ENCODE measurements around the gene KCNMA1.

KCNMA1 gene

DNA sequence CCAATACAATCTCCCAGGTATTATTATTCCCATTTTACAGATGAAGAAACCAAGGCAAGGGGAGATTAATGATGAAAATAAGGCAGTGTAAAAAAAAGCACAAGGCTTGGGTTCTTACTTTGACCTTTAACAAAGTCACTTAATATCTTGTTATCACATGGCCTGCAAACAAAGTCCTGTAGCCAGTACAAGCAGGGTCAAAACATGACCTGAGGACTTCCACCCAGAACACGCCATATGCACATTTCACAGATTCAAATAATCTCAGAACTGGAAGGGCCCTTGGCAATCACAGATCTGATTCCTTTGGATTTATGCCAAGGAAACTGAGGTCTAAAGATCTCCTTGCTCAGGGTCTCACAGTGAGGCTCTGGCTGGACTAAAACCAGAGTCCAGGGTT lies 162.1 kb downstream of the KCNMA1 start:
- DNase-seq, result no peak

DNA sequence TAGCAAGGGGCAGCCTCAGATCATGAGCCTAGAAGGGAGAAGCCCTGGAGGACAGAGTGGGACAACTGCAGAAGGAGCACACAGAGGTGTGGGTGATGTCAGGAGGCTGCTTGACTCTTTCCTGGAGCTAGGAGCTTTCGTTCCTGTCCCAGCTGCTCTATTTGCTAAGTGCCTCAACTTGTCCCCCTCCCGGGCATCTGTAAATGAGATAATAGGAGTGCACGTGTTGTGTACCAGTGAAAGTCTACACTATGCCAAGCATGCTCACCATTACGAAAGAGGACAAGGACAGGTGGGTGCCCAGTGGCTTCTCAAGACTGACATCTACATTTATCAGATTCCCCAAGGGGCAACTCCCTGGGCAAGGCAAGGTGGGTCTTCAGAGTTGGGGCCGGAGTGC lies 162.7 kb downstream of the KCNMA1 start:
- DNase-seq, result no peak

DNA sequence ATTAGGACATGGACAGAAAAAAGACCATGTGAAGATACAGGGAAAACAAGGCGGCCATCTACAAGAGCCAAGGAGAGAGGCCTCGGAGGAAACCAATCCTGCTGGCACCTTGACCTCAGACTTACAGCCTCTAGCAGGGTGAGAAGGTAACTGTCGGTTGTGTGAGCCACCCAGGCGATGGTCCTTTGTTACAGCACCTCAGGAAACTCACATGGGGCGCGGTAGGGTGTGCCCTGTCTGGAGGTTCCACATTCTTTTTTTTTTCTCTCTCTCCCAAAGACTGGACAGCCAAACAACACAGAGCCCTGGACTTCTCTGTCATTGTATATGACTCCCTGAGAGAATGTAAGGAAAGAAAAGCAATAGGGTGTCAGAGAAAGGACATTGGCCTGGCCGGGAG lies 163.2 kb downstream of the KCNMA1 start:
- no peak for DNase-seq

DNA sequence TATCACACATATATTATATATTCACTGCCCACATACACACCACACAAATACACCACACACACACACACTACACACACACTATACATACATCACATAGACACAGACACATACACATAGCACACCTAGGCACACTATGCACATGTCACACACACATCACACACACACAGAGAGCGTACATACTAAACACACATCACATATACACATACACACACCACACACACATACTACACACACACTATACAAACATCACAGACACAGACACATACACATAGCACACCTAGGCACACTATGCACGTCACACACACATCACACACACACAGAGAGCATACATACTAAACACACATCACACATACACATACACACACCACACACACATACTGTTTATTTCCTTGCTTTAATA lies 165.5 kb downstream of the KCNMA1 start:
- DNase-seq, result no peak

DNA sequence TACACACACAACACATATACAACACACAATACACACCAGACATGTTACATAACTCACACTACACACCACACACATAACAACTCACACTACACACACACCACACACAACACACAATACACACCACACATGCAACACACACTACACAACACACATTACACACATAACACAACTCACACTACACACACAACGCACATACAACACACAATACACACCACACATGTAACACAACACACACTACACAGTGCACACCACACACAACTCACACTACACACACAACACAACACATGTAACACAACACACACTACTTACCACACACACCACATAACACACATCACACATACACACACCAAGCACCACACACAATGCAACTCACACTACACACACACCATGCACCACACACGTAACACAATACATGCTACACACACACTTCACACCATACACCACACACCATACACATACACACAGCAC lies 166.5 kb downstream of the KCNMA1 start:
- DNase-seq, result no peak

DNA sequence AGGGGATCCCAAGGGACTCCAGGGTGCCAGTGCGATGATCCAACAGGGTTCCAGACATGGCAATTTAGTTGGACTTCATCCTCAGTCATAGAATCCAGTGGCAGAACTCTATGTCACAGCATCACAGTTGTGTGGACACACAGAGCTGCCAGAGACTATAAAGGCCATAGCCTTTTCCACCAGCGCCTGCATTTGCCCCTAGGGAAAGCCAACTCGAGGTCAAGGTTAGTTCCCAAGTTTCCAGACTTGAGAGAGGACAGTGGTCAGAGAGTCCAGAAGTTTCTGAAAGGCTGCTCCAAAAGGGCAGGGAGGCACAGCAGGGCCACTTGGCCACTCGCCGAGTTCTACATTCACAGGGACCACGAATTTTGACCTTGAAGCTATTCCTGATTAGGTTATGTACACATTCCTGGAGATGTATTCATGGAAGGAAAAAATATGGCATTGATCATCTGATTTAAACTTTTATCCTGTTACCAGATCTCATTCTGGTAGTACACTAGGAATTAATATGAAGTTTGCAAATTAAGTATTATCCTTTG lies 170.1 kb downstream of the KCNMA1 start:
- no peak for DNase-seq

DNA sequence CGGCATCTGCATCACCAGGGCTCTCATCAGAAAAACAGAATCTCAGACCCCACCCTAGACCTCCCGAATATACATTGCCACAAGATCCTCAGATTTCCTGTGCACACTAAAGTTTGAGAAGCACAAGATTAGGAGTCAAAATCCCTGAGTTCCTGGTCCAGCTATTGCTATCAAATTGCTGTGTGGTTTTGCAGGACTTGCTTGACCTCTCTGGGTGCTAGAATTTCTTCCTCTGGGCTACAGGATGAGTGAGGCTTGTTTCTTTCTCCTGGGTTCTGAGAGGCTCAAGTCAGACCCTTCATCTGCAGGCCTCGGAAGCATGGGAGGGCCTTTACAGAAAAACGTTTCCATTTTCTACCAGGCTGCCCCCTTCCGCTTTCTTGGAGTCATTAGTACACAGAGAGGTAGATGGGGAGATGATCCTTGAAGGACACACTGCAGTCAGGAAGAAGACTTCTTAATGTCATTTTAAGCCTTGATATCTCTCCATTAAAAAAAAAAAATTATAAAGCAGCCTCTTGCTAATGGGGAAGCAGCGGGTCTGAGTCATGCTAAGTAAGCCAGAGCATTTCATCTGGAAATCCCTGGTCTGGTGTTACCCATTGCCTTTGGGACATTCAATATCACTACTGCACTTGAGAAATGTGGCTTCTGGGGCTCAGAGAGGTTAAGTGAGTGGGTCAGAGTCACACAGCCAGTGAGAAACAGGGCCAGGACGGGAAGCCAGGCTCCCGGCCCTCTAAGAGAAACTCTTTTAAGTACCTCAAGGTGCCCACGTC lies 173.5 kb downstream of the KCNMA1 start:
- DNase-seq, result peak; percentile 22

DNA sequence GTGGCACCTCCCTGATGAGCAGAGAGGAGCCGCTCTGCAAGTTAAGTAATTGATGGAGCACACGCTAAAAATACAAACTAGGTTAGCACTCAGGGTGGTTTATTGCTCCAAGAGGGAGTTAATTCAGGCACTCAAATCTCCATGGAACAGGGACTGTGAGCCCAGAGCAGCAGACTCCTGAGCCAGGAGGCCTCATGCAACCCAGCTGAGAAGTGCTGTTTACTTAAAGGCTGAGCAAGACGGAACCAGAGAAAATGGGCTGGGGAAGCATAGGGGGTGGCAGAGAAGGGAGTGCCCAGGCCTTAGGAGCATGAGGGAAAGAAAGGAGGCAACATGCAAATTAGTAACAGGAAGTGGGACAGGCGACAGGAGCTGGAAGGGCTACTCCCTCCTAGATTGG lies 174.1 kb downstream of the KCNMA1 start:
- DNase-seq, result no peak

DNA sequence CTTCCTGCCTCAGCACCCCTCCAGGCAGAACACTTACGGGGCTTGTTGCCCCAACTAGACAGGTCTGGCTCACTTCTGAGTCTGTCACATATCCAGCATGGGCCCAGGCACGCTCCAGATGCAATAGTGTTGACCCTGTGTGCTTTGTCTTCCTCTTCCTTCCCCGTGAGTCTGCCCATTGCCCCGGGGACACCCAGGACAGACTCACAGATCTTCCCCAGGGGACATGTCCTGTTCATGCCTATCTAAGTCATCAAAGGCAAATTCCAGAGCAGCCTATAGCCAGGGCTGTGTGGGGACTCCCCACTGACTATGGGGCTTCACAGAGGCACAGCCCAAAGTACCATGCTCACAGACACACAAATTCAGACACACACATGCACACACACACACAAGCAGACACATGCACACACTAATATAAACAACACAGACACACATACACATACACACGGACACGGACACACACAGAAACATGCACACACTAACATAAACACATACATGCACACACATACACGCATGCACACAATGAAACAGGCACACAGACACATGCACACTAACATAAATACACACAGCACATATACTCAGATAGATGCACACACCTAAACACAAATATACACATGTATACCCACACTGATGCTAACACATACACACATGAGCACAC lies 175.8 kb downstream of the KCNMA1 start:
- no peak for DNase-seq

DNA sequence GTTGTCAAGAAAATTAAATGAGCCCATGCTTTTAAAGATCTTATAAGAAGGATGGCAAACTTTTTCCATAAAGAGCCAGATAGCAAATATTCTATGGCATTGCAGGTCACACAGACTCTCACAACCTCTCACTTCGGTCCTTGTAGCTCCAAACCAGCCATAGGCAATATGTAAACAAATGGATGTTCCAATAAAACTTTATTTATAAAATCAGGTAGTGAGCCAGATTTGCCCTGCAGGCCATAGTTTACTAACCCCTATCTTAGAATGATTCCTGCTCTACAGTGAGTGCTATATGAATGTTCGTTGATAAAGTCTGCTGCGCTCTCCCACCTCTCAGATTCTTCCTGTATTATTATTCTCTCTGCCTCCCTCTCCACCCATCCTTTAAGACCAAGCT lies 177.7 kb downstream of the KCNMA1 start:
- no peak for DNase-seq

DNA sequence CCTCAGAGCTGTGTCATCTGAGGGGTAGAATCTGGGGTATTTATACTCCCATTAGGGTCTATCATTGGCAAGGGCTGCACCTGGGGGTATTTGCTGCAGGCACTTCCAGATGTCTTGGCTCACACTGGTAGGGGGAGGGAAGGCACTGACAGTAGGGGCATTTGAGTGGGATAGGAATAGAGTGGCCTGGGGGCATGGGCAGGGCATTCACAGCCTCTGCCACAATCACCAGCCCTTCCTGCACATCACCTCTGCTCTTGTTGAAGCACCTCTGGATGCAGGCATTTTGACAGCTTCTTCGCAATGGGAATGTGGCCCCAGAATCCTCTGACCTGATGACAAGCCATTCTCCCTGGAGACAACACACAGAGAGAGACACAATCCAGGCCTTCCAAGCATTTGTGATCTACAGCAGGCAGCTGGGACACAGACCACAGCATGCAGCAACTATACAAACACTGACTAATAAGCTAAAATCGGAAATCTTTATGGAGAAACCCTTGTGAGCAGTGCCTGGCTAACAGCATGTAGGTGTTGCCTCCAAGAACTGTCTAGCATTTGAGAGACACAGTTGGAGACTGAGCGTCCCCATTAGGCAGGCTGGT lies 178.5 kb downstream of the KCNMA1 start:
- peak; percentile 20 for DNase-seq

DNA sequence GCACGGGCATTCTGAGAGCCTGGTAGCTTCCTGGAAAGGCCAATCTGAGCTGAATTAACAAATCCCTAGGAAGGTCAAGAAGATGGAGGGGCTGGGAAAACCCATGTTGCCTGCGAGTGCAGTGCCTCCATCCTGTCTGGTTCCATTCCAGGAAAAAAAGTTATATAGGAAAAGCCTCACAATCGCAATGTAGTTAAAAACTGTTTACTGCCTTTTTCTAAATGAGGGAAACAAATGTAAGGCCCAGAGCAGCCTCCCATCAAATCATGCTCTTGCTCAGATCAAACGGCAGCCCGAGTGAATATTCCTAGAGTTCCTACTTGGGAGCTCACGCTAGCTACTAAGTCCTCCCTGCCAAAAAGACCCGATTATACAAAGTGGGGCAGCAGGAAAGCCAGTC lies 179.9 kb downstream of the KCNMA1 start:
- DNase-seq, result no peak

DNA sequence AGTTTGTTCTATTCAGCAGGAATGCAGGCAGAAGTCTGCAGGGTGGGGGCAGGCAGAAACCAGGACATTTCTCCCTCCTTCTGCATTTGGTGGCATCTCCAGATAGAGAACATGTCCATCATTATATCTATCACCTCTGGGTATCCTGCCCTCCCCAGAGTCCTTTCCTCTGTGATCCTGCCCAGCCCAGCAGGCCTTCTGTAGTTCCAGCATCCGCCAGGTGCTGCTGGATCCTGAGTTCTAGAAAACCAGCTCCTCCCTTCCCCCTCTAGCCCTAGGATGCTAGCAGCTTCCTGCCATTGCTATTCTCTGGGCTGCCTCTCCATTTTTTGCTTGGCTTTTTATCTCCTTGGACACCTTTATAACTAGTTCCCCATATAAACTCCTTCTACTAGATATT lies 180.3 kb downstream of the KCNMA1 start:
- no peak for DNase-seq

DNA sequence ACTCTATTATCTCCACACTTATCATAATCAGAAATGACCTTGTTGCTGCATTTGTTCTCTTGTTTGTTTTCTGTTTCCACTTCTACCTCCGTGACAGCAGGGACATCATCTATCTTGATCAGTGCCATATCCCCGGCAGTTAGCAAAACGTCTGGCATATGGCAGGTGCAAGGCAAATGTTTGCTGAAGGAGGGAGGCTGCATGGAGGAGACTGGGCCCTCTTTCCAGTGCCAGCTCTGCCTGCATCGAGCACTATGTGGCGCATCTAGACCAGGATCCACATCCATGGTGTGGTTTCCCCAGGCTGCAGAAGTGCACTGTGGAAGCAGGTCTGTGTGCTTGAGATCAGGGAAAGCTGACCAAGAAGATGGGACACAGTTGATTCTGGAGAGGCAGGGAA lies 181.2 kb downstream of the KCNMA1 start:
- DNase-seq, result no peak

DNA sequence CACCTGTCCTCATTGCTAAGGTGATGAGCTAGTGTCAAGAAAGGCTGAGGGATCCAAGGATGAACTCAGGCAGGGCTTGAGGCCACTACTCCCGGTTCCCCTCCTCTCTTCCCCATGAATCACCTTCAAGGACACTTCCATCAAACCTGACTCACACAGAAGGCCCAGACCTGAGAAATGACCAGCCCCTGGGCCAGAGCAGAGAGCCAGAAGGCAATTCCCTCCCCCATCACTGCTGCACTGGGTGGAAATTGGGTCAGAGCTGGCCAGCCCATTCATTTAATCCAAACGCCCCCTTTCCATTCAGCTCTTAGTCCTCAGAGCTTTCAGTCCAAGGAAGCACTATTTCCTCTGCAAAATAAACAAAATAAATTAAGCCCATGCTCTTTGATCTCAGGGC lies 182.0 kb downstream of the KCNMA1 start:
- peak; percentile 54 for DNase-seq

DNA sequence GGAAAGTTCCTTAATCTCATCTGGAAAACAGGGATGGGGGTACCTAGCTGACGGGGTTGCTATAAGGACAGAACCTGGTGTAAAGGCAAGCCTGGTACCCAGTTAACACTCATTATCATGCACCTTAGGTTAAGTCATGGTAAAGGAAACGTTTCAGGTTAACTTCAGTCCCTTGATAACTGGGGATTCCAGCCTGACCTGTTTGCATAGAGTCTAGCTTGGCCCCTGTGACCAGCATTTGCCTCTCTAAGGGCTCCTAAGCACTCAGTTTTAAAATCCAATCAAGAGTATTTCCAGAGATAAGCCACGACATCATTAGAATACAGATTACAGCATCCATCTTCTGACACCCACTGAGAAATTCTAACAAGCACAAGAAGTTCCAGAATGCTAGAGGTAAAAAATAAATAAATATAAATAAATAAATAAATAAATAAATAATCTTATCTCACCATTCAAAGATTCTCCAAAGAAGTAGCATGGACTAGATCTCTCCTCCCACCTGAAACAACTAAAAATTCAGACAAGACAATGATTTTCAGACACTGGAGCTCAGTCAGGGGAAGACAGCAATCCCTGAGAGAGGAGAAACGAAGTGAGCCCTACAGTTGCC lies 184.6 kb downstream of the KCNMA1 start:
- DNase-seq, result no peak

DNA sequence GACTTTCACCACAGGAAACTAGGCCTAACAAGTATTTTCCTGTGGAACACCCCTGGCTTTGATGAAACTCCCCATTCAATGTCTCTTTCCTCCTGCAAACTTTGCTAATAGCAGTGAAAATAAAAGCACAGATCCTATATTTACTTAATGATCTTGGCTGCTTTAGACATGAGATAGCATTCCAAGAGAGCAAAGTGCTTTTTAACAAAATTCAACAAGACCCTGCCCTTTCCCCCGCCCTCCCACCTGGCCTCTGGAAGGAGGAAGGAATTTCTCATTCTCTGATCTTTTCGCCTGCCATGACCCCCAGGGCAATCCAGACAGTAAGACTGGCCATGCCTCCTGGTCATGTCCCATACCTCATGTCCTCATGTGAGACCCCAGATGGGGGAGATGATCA lies 185.7 kb downstream of the KCNMA1 start:
- DNase-seq, result no peak

DNA sequence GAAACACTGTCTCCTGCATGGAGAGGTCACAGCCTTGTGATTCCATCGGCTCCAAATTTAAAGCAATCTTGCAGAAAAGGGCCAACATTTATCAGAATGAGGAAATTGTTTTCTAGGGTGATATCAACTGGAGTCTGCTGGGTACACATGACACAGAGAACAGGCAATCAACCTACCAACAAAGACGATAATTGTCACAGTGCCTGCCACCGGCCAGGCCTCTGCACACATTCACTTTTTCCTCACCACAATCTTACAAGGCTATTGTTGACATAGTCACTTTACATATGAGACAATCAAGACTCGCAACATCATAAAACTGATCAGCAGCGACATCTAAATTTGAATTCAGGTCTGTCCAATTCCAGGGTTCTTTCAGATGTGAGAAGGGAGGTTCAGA lies 189.4 kb downstream of the KCNMA1 start:
- DNase-seq, result no peak

DNA sequence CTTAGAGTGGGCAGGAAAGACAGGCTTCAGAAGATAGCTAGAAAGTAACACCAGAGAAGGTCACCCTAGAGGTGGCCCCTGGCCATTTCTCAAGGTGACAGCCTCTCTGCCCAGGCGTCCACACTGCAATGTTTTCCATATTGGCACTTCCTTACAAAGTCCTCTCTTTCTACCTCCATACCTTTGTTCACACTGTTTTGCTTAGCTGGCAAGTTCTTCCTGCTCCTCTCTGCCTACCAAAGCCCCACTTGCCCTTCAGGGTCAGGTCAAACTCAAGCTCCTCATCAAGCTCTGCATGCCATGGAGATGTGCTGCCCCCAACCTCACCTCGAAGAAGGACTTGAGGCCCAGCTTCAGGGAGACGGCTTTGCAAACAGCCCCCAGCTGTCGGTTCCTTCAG lies 190.9 kb downstream of the KCNMA1 start:
- DNase-seq, result no peak

DNA sequence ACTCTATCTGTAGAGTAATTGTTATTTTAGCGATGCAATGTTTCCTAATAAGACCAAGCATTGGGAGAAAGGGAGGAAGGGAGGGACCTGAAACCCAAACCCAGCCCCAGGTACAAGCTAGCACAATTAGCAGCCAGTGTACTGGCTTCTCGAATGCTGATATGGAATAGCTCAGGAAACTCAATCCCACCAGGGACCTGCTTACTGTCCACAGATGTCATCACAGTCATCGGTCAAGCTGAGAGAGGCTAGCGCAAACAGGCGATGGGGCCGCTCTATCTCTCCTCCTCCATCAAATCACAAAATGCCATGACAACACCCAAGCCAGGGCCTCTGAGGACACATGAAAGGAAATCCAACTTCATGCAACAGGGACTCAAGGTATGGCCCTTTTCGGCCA lies 192.1 kb downstream of the KCNMA1 start:
- no peak for DNase-seq

DNA sequence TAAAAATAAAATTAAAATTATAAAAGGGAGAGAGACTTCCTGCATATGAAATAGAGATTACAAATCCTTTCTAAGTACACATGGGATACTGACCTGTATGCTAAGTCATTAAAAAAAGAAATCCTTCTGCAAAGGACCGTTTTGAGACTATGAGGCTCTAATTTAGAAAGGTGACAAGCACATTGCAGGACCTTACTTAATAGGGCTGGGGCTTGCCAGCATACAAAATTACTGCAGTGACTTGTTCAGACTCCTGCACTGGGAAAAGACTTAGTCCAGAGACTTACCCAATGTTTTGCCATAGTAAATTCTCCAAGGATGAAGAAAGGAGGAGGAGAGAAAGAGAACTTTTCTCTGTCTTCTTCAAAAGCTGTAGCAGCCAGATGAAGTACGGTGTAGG lies 193.6 kb downstream of the KCNMA1 start:
- DNase-seq, result no peak

DNA sequence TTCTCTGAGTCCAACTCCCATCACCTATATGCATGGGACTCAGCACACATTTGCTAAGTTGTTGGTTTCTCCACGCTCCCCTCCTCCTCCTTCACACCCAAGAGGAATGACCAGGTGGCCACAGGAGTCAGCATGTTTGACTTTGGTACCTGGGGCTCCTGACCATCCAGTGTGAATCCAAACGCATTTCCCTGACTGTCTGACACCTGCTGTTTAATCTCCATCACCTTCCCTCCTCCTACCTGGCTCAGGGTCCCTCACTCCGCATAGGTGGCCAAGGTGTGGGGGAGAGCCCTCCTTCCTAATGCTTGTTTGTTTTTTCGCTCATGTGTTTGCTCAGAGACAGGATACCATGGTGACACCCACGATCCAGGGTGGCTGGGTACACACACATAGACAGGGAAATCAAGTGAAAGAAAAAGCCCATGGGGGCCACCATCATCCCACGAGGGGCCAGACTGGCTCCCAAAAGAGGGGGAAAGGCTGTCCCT lies 194.9 kb downstream of the KCNMA1 start:
- DNase-seq, result no peak
